Omental fat pad (tissue), 4 donors: ENCODE data around the gene NR2F6. TPM values are rescaled to one million over a fixed set of nuclear protein-coding genes. Genes with fewer than 3 reads are reported as not detected.

Source experiments
- ATAC-seq: fragments of 150-250 bp; one replicate; pipeline ENCODE4 v1.9.1; 2016; ENCODE audit warnings: mild to moderate bottlenecking, moderate library complexity; ENCODE audit not compliant: low FRiP score
- DNase-seq: peaks from one replicate; pipeline ENCODE4 v3.0.0-alpha.2; 2019; ENCODE audit warnings: low spot score
- total RNA-seq, 4 donors: library from RNA; depleted of rRNA; stranded (reverse); fragments of >200 nt; gene quantifications; one replicate each; pipeline ENCODE4 v1.1.0, GENCODE V29; 2016
- TF ChIP-seq, protein P1 (sequence below), 3 donors: fragments of 450-650 bp; IDR thresholded peaks; one replicate each; pipeline ENCODE4 v1.5.1; 2016 to 2017; ENCODE audit warnings: antibody characterized with exemption in 3 of 3, mild to moderate bottlenecking in 3 of 3, moderate library complexity in 2 of 3

NR2F6 gene
- total RNA-seq, 4 donors from 2014 or later: 16.9 to 45.4 (median 29.8) TPM

DNA sequence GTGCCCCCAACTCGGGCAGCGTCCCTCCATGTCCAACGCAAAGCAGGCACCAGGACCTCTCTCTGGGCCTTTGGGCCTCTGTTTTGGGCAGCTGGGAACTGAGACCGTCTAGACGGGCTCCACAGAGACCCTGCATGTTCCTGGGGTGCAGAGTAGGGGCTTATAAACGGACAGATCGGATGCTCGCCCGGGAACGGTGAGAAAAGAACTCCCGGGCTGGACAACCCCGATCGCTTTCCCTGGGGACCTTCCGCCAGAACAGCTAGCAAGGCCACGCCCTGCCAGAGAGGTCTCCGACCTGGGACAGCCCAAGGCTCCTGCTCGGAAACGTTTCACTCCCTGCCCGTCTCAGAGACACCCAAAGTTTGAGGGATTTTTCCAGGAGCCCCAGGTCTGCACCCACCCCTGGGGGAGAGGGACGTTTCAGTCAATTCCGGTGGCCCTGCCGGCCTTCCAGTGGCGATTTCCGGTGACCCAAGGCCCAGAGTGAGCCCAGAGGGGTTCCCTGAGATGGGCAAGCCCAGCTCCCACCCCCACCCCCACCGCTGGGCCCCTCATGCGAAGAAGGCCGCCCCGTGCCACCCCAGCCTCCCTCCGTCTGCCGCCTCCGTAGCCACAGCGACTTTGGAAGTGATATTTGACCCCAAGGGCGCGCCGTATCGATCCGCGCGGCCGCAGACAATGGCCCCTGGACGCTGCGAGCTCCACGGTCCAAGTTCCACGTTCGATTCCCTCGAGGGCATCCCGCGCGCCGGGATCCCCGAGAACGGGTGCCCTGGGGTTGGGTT is 1.7 kb downstream of the NR2F6 start:
- DNase-seq (no peak), ATAC-seq (peak; percentile 16)
- TF ChIP-seq, protein P1, sequence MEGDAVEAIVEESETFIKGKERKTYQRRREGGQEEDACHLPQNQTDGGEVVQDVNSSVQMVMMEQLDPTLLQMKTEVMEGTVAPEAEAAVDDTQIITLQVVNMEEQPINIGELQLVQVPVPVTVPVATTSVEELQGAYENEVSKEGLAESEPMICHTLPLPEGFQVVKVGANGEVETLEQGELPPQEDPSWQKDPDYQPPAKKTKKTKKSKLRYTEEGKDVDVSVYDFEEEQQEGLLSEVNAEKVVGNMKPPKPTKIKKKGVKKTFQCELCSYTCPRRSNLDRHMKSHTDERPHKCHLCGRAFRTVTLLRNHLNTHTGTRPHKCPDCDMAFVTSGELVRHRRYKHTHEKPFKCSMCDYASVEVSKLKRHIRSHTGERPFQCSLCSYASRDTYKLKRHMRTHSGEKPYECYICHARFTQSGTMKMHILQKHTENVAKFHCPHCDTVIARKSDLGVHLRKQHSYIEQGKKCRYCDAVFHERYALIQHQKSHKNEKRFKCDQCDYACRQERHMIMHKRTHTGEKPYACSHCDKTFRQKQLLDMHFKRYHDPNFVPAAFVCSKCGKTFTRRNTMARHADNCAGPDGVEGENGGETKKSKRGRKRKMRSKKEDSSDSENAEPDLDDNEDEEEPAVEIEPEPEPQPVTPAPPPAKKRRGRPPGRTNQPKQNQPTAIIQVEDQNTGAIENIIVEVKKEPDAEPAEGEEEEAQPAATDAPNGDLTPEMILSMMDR (IDR thresholded peaks at IDR 0.05): no peak

GRCh38 chr19:17243211-17243829 is 2.4 kb downstream of the NR2F6 start:
- ATAC-seq (no peak), DNase-seq (no peak)
- TF ChIP-seq, protein P1 (IDR thresholded peaks at IDR 0.05): no peak

GRCh38 chr19:17242431-17243208 is 3.1 kb downstream of the NR2F6 start:
- DNase-seq (no peak), ATAC-seq (no peak)
- TF ChIP-seq, protein P1 (IDR thresholded peaks at IDR 0.05): no peak

GRCh38 chr19:17240826-17241399 is 4.8 kb downstream of the NR2F6 start:
- DNase-seq: no peak
- no peak for ATAC-seq
- TF ChIP-seq, protein P1 (IDR thresholded peaks at IDR 0.05): no peak

DNA sequence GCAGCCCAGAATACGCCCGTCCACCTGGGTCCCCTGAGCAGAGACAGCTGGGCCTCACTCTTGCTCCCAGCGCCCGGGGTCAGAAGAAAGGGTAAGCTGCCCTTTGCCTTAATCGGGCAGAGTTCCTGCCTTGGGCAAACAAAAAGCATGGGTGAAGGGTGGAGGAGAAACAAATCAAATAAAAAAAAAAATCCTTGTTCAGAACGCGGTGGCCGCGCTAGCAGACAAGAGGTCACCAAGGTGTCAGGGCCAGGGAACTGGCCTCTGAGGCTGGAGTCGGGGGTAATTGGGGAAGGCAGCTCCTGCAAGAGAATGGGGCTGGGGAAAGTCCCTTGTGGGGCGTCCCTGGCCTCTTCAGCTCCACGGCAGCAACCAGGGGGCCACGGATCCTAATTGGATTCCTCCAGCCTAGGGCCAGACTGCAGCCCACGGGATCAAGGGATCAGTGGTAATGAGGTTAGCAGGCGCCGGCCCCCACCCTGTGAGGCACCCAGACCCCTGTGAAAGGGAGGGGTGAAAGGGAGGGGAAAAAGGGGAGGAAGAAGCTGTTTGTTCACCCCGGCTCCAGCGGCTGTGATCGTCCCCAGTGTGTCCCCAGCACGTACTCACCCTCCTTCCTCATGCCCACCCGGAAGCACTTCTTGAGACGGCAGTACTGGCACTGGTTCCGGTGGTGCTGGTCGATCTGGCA is 5.5 kb downstream of the NR2F6 start:
- DNase-seq: no peak
- ATAC-seq: no peak
- TF ChIP-seq, protein P1 (IDR thresholded peaks at IDR 0.05): no peak
